NOMO-1 (cell line): ENCODE measurements around the gene CYP4F8.
"Not testable (repeated sequence)": the region's sequence is repeated elsewhere in the genome, so short reads cannot be mapped to it uniquely, and the experiment has no call there.

Experiments
- DNase-seq, 2 experiments: peaks; one replicate each; lab custom pipeline; 2025; ENCODE audit not compliant: unreplicated experiment in 2 of 2; lab: John Stamatoyannopoulos, UW

The CYP4F8 gene

DNA sequence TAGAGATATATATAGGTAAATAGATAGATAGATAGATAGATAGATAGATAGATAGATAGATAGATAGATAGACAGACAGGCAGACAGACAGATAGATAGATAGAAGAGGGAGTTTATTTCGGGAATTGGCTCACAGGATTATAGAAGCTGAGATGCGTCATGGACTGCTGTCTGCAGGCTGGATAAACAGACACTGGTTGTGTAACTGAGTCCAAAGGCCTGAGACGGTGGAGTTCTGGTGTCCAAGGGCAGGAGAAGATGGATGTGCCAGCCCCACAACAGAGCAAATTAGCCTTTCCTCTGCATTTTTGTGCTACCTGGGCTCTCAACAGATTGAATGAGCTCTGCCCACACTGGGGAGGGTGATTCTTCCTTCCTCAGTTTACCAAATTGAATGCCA lies 28.4 kb downstream of the CYP4F8 start:
- no peak for DNase-seq

DNA sequence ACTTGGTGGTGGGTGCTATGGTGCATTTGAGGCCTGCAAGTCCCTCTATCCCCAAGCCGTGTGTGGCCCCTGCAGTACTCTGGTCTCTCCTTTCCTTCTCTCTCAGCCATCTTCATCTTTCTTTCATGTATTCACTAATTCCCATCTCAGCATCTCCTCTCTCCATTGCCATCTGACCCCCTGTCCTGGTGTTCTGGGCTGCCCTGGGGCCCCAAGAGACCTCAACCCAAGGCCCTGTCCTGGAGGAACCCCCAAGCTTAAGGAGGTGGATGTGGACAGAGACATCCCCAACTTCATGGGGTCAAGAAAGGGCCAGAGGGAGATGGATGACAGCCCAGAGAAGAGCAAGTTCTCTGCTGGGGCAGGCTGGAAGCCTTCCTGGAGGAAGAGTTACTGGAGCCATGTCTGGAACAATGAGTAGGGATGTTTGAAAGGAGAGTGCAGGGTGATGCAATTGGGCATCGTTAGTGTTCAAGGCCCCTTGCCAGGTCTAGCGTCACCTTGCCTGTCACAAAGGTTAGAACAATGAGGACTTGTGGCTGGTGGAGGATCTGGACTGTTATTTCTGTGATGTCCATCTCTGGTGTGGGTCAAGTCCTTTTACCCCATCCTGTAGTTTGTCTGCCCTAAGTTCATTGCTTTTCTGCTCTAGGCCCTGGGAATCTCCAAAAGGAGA lies 29.2 kb downstream of the CYP4F8 start:
- DNase-seq = no peak

- DNase-seq = no peak
Measured at GRCh38 chr19:15644816-15645215, 29.8 kb downstream of the CYP4F8 start.

DNA sequence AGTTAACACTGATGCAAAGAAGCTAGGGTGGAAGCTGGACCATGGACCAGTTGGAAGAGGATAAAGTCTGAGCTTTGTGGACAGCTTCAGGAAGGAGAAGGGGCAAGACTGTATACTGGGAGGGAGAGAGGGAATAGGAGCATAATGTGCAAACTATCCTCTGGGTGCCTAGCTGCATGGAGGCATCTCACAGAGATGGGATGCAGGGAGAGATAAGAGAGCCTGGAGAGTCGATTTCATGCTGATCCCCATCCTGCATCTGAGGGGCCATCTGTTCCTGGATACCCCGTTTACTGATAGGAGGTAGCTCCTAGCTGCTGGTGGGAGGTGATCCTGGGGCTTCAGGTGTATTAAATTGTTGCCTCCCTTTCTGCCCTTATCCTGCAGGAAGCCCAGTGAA lies 34.5 kb downstream of the CYP4F8 start:
- no peak for DNase-seq

- DNase-seq = not testable (repeated sequence)
Measured at GRCh38 chr19:15650123-15650522, 35.1 kb downstream of the CYP4F8 start.

- no peak for DNase-seq
Measured at GRCh38 chr19:15651791-15652190, 36.8 kb downstream of the CYP4F8 start.

DNA sequence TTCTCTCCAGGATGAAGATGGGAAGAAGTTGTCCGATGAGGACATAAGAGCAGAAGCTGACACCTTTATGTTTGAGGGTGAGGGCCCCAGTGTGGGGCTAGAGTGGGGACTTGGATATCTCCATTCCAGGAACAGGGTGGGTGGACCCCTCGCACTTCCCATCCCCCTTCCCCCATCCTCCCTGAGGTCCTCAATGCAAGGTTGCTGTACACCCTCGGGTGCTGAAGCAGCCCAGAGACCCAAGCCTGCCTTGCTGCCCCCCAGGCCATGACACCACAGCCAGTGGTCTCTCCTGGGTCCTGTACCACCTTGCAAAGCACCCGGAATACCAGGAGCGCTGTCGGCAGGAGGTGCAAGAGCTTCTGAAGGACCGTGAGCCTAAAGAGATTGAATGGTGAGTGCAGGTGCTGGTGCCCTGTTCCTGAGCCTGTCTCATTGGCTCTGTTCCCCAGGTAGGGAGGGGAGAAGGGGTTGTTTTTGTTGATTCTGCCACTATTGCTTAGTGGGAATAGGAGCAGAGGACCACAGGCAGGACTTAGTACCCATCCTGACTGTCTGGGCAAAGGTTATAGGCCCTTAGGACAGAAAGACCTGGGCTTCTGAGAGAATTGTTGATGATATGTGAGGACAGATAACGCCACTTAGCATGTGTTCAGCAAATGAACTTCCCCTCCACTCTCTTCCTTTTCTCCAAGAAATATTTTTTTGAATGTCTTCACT lies 37.7 kb downstream of the CYP4F8 start:
- no peak for DNase-seq

- DNase-seq = no peak
Measured at GRCh38 chr19:15656467-15656866, 41.4 kb downstream of the CYP4F8 start.

GRCh38 chr19:15663247-15663646 lies 48.2 kb downstream of the CYP4F8 start:
- no peak for DNase-seq

- DNase-seq = no peak
Measured at GRCh38 chr19:15666186-15666585, 51.2 kb downstream of the CYP4F8 start.

DNA sequence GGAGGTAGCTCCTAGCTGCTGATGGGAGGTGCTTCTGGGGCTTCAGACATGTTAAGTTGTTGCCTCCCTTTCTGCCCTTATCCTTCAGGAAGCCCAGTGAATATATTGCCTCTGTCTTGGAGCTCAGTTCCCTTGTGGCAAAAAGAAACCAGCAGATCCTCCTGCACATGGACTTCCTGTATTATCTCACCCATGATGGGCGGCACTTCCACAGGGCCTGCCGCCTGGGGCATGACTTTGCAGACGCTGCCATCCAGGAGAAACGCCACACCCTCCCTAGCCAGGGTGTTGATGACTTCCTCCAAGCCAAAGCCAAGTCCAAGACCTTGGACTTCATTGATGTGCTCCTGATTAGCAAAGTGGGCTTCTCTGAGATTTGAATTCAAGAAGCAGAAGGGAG lies 51.9 kb downstream of the CYP4F8 start:
- peak in 1 of 2 experiments; percentile 42 for DNase-seq

DNA sequence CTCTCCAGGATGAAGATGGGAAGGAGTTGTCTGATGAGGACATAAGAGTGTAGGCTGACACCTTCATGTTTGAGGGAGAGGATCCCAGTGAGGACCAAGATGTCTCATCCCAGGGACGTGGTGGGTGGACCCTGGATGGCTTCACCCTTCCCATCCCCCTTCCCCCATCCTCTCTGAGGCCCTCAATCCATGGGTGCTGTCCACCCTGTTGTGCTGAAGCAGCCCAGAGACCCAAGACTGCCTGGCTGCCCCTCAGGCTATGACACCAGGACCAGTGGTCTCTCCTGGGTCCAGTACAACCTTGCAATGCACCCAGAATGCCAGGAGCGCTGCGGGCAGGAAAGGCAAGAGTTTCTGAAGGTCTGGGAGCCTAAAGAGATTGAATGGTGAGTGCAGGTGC lies 54.4 kb downstream of the CYP4F8 start:
- DNase-seq = no peak

- DNase-seq = peak; percentile 24 to 79
Measured at GRCh38 chr19:15669891-15670290, 54.9 kb downstream of the CYP4F8 start.

DNA sequence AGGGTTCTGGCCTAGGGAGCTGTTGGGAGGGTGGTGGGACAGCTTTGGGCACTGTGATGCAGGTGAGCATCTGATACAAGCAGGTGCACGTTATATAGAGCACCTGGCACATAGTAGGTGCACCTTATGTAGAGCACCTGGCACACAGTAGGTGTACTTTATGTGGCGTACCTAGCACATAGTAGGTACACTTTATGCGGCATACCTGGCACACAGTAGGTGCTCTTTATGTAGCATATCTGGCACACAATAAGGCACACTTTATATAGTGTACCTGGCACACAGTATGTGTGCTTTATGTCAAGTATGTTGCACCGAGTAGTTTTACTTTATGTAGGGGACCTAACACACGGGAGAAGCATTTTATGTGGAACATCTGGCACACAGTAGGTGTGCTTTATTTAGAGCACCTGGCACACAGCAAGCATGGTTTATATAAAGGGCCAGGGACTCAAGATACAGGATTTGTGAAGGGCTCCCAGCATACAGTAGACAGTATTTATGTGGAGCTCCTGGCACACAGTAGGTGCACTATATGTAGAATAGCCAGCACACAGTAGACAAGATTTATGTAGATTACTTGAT lies 56.3 kb downstream of the CYP4F8 start:
- no peak for DNase-seq

DNA sequence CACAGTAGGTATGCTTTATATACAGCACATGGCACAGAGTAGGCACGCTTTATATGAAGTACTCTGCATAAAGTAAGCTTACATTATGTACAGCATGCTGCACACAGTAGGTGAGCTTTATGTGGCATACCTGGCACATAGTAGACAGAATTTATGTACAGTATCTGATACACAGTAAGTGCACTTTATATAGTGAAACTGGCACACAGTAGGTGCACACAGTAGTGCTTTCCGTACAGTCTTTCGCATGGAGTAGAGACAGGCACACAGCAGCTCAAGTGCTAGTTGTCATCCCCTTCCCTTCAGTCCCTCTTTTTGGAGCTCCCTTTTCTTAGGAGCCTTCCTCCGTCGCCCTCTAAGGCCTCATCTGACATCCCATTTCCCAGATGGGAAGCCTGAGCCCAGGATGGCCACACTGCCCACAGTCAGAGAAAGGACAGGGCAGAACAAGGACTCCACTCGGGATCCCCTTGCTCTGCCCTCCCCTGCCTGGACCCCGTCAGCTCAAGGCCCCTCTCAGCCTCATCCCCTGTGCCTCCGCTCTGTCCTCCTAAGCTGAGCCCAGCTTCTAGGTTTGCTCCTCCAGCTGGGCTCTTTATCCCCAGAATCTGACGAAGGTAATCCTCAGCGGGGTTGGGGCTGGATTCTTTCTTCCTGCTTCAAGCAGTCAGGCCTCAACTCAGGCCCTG lies 57.0 kb downstream of the CYP4F8 start:
- no peak for DNase-seq

- no peak for DNase-seq
Measured at GRCh38 chr19:15672580-15673175, 57.7 kb downstream of the CYP4F8 start, which contains the start of gene CYP4F12. CYP4F12 (plus strand) TSS chr19:15673087; CDS start chr19:15673530, 443 bp downstream.

GRCh38 chr19:15673176-15673654 lies 58.2 kb downstream of the CYP4F8 start:
- no peak for DNase-seq

DNA sequence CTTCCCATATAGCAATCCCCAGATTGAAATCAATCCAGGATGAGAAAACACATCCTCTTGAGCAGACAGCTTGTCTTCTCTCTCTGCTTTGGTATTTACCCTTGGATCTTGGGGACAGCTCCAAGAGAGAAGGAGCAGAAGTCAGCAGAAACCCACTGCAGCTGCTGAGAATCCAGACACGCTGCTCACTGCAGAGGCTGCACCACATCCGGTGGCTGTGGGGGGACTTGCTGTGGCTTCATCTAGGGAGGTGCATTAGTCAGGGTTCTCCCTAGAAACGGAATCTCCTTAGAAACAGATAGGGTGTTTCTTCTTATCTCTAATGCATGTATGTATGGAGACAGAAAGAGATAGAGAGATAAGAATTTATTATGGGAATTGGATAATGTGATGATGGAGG lies 60.5 kb downstream of the CYP4F8 start:
- no peak for DNase-seq

DNA sequence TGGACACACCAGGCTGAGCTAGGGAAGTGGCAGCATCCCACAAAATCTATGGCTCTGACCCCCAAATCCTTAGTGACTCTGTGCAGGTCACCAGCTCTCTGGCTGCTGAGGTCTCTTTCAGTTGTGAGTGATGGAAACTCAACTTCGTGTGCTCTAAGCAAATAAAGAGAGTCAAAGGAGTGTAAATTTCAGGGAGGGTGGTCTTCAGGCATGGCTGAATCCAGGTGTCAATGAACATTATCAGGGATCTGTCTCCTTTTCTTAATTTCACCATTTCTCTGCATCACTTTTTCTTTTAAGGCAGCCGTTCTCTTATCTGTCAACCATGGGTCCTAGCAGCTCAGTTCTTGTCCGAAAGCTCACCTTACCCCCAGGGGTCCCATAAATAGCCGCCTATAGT lies 64.1 kb downstream of the CYP4F8 start:
- no peak for DNase-seq

DNA sequence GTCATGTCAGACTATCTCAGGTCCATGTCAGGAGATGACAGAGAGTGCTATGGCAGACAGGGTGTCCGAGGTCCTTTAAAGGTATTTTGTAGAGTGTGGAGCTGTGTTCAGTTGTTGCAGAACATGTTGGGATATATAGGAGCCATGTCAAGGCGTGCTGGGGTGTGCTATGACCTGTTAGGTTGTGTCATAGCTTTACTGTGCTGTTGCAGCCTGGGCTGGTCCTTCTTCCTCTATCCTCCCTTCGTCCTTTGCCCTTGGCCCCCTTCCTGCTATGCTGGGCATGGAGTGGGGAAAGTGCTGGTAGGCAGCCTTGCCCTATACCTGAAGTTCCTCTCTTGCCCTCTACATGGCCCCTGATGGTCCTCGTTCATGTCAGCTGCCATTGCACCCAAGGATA lies 64.8 kb downstream of the CYP4F8 start:
- DNase-seq = not testable (repeated sequence)
